PFSK-1 (cell line): ENCODE results near the gene GNAS.

ENCODE experiments used
- POLR2AphosphoS5 ChIP-seq: IDR thresholded peaks from 2 replicates; pipeline ENCODE4 v1.6.1; 2012; ENCODE audit warnings: low read depth, mild to moderate bottlenecking, control low read depth, low read length, moderate library complexity
- SIN3A ChIP-seq: IDR thresholded peaks from 2 replicates; pipeline ENCODE4 v1.6.1; 2012; ENCODE audit warnings: mild to moderate bottlenecking, low read length, moderate library complexity, borderline replicate concordance; ENCODE audit not compliant: insufficient read depth
- TAF1 ChIP-seq: IDR thresholded peaks from 2 replicates; pipeline ENCODE4 v1.6.1; 2012; ENCODE audit warnings: low read length, control low read depth, borderline replicate concordance; ENCODE audit not compliant: insufficient read depth
- TF ChIP-seq, protein P1 (sequence below), 2 experiments: IDR thresholded peaks; 2 replicates each; pipeline versions ENCODE4 v1.6.1 to v1.8.0; 2011 to 2012; ENCODE audit warnings: low read depth in 2 of 2, low read length in 2 of 2, control low read depth in 1 of 2, inconsistent platforms in 1 of 2, mild to moderate bottlenecking in 1 of 2, moderate library complexity in 1 of 2; ENCODE audit not compliant: insufficient read depth in 1 of 2

DNA sequence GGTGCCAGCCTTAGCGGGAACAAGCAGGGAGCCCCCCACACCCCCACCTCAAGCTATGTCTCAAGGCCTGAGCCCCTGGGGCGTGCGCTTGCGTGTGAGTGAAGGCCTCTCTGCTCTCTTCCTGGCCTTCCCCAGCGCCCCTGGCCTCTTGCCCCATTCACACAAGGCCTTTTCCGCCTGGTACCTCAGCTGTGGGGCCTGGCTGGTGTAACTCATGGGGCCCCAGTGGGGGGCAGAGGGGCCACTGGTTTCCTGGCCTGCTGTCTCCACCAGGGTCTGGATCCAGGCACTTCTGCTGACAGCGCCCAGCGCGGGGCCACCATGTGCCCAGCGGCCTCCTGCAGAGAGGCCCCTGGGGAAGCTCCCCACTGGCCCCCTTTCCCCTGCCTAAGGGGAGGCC, 36.5 kb upstream of the GNAS start:
- TF ChIP-seq TAF1 (no peak), SIN3A (no peak), POLR2AphosphoS5 (no peak)
- TF ChIP-seq, protein P1, sequence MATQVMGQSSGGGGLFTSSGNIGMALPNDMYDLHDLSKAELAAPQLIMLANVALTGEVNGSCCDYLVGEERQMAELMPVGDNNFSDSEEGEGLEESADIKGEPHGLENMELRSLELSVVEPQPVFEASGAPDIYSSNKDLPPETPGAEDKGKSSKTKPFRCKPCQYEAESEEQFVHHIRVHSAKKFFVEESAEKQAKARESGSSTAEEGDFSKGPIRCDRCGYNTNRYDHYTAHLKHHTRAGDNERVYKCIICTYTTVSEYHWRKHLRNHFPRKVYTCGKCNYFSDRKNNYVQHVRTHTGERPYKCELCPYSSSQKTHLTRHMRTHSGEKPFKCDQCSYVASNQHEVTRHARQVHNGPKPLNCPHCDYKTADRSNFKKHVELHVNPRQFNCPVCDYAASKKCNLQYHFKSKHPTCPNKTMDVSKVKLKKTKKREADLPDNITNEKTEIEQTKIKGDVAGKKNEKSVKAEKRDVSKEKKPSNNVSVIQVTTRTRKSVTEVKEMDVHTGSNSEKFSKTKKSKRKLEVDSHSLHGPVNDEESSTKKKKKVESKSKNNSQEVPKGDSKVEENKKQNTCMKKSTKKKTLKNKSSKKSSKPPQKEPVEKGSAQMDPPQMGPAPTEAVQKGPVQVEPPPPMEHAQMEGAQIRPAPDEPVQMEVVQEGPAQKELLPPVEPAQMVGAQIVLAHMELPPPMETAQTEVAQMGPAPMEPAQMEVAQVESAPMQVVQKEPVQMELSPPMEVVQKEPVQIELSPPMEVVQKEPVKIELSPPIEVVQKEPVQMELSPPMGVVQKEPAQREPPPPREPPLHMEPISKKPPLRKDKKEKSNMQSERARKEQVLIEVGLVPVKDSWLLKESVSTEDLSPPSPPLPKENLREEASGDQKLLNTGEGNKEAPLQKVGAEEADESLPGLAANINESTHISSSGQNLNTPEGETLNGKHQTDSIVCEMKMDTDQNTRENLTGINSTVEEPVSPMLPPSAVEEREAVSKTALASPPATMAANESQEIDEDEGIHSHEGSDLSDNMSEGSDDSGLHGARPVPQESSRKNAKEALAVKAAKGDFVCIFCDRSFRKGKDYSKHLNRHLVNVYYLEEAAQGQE (IDR thresholded peaks at IDR 0.05; ENCODE audit: insufficient read depth in 1 of 2, low read depth in 2 of 2, low read length in 2 of 2) = no peak
